Measurements from ENCODE around the gene KYNU.

DNA sequence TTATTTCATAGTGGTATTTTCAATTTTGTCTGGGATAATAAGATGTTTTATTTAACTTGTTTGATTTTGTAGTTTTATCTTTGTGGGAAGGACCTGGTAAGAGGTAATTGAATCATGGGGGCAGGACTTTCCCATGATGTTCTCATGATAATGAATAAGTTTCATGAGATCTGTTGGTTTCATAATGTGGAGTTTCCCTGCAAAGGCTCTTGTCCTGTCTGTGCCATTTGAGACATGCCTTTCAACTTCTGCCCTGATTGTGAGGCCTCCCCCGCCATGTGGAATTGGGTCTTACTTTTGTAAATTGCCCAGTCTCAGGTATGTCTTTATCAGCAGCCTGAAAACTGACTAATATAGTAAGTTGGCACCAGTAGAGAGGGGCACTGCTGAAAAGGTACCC, 174.0 kb downstream of the KYNU start:
- no peak for TF ChIP-seq BRCA1 (CRISPR knock-in tag; IDR thresholded peaks at IDR 0.05)
- TF ChIP-seq, protein P1, sequence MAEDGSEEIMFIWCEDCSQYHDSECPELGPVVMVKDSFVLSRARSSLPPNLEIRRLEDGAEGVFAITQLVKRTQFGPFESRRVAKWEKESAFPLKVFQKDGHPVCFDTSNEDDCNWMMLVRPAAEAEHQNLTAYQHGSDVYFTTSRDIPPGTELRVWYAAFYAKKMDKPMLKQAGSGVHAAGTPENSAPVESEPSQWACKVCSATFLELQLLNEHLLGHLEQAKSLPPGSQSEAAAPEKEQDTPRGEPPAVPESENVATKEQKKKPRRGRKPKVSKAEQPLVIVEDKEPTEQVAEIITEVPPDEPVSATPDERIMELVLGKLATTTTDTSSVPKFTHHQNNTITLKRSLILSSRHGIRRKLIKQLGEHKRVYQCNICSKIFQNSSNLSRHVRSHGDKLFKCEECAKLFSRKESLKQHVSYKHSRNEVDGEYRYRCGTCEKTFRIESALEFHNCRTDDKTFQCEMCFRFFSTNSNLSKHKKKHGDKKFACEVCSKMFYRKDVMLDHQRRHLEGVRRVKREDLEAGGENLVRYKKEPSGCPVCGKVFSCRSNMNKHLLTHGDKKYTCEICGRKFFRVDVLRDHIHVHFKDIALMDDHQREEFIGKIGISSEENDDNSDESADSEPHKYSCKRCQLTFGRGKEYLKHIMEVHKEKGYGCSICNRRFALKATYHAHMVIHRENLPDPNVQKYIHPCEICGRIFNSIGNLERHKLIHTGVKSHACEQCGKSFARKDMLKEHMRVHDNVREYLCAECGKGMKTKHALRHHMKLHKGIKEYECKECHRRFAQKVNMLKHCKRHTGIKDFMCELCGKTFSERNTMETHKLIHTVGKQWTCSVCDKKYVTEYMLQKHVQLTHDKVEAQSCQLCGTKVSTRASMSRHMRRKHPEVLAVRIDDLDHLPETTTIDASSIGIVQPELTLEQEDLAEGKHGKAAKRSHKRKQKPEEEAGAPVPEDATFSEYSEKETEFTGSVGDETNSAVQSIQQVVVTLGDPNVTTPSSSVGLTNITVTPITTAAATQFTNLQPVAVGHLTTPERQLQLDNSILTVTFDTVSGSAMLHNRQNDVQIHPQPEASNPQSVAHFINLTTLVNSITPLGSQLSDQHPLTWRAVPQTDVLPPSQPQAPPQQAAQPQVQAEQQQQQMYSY (CRISPR knock-in tag; IDR thresholded peaks at IDR 0.05), result no peak
- TF ChIP-seq ZNF292 (CRISPR knock-in tag; IDR thresholded peaks at IDR 0.05; ENCODE audit: borderline replicate concordance, low read depth), result no peak
- TF ChIP-seq ZNF354B (CRISPR knock-in tag; IDR thresholded peaks at IDR 0.05), result no peak
- TF ChIP-seq KLF16 (CRISPR knock-in tag; IDR thresholded peaks at IDR 0.05), result no peak
- TF ChIP-seq SIN3A (IDR thresholded peaks at IDR 0.05; ENCODE audit: borderline replicate concordance, low read depth, low read length), result no peak
- TF ChIP-seq, protein P2, sequence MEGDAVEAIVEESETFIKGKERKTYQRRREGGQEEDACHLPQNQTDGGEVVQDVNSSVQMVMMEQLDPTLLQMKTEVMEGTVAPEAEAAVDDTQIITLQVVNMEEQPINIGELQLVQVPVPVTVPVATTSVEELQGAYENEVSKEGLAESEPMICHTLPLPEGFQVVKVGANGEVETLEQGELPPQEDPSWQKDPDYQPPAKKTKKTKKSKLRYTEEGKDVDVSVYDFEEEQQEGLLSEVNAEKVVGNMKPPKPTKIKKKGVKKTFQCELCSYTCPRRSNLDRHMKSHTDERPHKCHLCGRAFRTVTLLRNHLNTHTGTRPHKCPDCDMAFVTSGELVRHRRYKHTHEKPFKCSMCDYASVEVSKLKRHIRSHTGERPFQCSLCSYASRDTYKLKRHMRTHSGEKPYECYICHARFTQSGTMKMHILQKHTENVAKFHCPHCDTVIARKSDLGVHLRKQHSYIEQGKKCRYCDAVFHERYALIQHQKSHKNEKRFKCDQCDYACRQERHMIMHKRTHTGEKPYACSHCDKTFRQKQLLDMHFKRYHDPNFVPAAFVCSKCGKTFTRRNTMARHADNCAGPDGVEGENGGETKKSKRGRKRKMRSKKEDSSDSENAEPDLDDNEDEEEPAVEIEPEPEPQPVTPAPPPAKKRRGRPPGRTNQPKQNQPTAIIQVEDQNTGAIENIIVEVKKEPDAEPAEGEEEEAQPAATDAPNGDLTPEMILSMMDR (CRISPR knock-in tag; IDR thresholded peaks at IDR 0.05), result no peak
- no peak for TF ChIP-seq RNF2 (conservative IDR thresholded peaks at IDR 0.05; ENCODE audit: low read depth)
- no peak for TF ChIP-seq ZFP36 (IDR thresholded peaks at IDR 0.05; ENCODE audit: borderline replicate concordance, low read depth, low read length, partially characterized antibody)
- no peak for TF ChIP-seq ZNF350 (CRISPR knock-in tag; IDR thresholded peaks at IDR 0.05; ENCODE audit: borderline replicate concordance, low read depth)
- no peak for TF ChIP-seq ZNF782 (CRISPR knock-in tag; IDR thresholded peaks at IDR 0.05; ENCODE audit: borderline replicate concordance)
- TF ChIP-seq, protein P3, sequence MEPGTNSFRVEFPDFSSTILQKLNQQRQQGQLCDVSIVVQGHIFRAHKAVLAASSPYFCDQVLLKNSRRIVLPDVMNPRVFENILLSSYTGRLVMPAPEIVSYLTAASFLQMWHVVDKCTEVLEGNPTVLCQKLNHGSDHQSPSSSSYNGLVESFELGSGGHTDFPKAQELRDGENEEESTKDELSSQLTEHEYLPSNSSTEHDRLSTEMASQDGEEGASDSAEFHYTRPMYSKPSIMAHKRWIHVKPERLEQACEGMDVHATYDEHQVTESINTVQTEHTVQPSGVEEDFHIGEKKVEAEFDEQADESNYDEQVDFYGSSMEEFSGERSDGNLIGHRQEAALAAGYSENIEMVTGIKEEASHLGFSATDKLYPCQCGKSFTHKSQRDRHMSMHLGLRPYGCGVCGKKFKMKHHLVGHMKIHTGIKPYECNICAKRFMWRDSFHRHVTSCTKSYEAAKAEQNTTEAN (CRISPR knock-in tag; conservative IDR thresholded peaks at IDR 0.05), result no peak
- TF ChIP-seq ZNF274 (CRISPR knock-in tag; IDR thresholded peaks at IDR 0.05), result no peak
- no peak for TF ChIP-seq MTA1 (CRISPR knock-in tag; IDR thresholded peaks at IDR 0.05; ENCODE audit: borderline replicate concordance)

Data from HepG2 (cell line).